GM23338 (cell line): ENCODE measurements around the gene ORAI2. TPM values are rescaled to one million over a fixed set of nuclear protein-coding genes. Genes with fewer than 3 reads are reported as not detected.

Experiments used
- ATAC-seq: fragments of 200-7000 bp; cut with Tn5 transposase; 3 replicates; pipeline ENCODE4 v1.9.1; 2020
- DNase-seq: peaks from one replicate; pipeline ENCODE4 v3.0.0-alpha.2; 2015; ENCODE audit warnings: low spot score
- H2AFZ ChIP-seq: fragments of 200-600 bp; sonication (generic); 2 replicates; pipeline ENCODE4 v1.8.0; 2016; ENCODE audit warnings: antibody characterized with exemption, mild to moderate bottlenecking, moderate library complexity
- H3F3A ChIP-seq: fragments of 200-600 bp; sonication (generic); replicated peaks from 2 replicates; pipeline ENCODE4 v1.8.0; 2017; ENCODE audit warnings: antibody characterized with exemption, mixed run types, low read depth
- H3K27ac ChIP-seq: fragments of 200-600 bp; sonication (generic); 2 replicates; pipeline ENCODE4 v1.6.1; 2016; ENCODE audit warnings: low read depth
- H3K27me3 ChIP-seq: fragments of 200-600 bp; sonication (generic); 2 replicates; pipeline ENCODE4 v1.8.0; 2016; ENCODE audit warnings: mild to moderate bottlenecking, mixed run types, moderate library complexity; ENCODE audit not compliant: insufficient read depth
- H3K36me3 ChIP-seq: fragments of 200-600 bp; sonication (generic); 2 replicates; pipeline ENCODE4 v1.8.0; 2016; ENCODE audit warnings: mild to moderate bottlenecking; ENCODE audit not compliant: insufficient read depth
- H3K4me1 ChIP-seq: fragments of 200-600 bp; sonication (generic); 2 replicates; pipeline ENCODE4 v1.8.0; 2016; ENCODE audit warnings: mild to moderate bottlenecking, moderate library complexity; ENCODE audit not compliant: insufficient read depth
- H3K4me2 ChIP-seq: fragments of 200-600 bp; sonication (generic); 2 replicates; pipeline ENCODE4 v1.7.1; 2017; ENCODE audit warnings: mixed run types
- H3K4me3 ChIP-seq: fragments of 200-600 bp; sonication (generic); 2 replicates; pipeline ENCODE4 v1.6.1; 2016; ENCODE audit warnings: mixed run types
- H3K79me2 ChIP-seq: fragments of 200-600 bp; sonication (generic); replicated peaks from 2 replicates; pipeline ENCODE4 v1.8.0; 2017; ENCODE audit warnings: mild to moderate bottlenecking; ENCODE audit not compliant: insufficient read depth
- H3K9me2 ChIP-seq: fragments of 200-600 bp; sonication (generic); 2 replicates; pipeline ENCODE4 v1.8.0; 2017; ENCODE audit not compliant: insufficient read depth
- H4K20me1 ChIP-seq: fragments of 200-600 bp; sonication (generic); replicated peaks from 2 replicates; pipeline ENCODE4 v1.8.0; 2017; ENCODE audit warnings: mild to moderate bottlenecking; ENCODE audit not compliant: insufficient read depth
- H3K27ac Mint-ChIP-seq: 2 replicates; pipeline ENCODE4 v1.8.0; 2020; ENCODE audit warnings: inconsistent platforms, mild to moderate bottlenecking, moderate library complexity, mixed read lengths
- H3K27me3 Mint-ChIP-seq: 3 replicates; pipeline ENCODE4 v1.8.0; 2022; ENCODE audit warnings: low read depth, mild to moderate bottlenecking, moderate library complexity, mixed read lengths, inconsistent platforms; ENCODE audit not compliant: insufficient read depth, poor library complexity
- H3K36me3 Mint-ChIP-seq: 3 replicates; pipeline ENCODE4 v1.8.0; 2021; ENCODE audit warnings: low read depth, mild to moderate bottlenecking, inconsistent platforms, moderate library complexity, mixed read lengths
- H3K4me1 Mint-ChIP-seq: 3 replicates; pipeline ENCODE4 v1.8.0; 2020; ENCODE audit warnings: mild to moderate bottlenecking, inconsistent platforms, mixed read lengths
- H3K4me3 Mint-ChIP-seq: 3 replicates; pipeline ENCODE4 v1.8.0; 2021; ENCODE audit warnings: moderate library complexity, mild to moderate bottlenecking, inconsistent platforms, mixed read lengths
- H3K9me3 Mint-ChIP-seq: 3 replicates; pipeline ENCODE4 v1.8.0; 2020; ENCODE audit warnings: moderate library complexity, mild to moderate bottlenecking, inconsistent platforms, mixed read lengths
- CREB1 ChIP-seq: fragments of 250-450 bp; sonication (Bioruptor Pico); IDR thresholded peaks from 2 replicates; pipeline ENCODE4 v1.5.0; 2020; ENCODE audit warnings: low read depth, mild to moderate bottlenecking, moderate library complexity
- EZH2 ChIP-seq: fragments of 200-600 bp; sonication (generic); IDR thresholded peaks from one replicate; pipeline ENCODE4 v1.8.0; 2017; ENCODE audit warnings: antibody characterized with exemption, mild to moderate bottlenecking, low read depth; ENCODE audit not compliant: unreplicated experiment
- EZH2phosphoT487 ChIP-seq: fragments of 200-600 bp; sonication (generic); IDR thresholded peaks from one replicate; pipeline ENCODE4 v1.8.1; 2018; ENCODE audit warnings: antibody characterized with exemption; ENCODE audit not compliant: unreplicated experiment
- NANOG ChIP-seq: IDR thresholded peaks from 2 replicates; pipeline ENCODE4 v1.6.1; 2016; ENCODE audit warnings: antibody characterized with exemption, borderline replicate concordance
- STAT1 ChIP-seq: IDR thresholded peaks from one replicate; pipeline ENCODE4 v1.6.1; 2016; ENCODE audit warnings: antibody characterized with exemption; ENCODE audit not compliant: unreplicated experiment
- ZNF114 ChIP-seq: fragments of 250-450 bp; sonication (Bioruptor Pico); IDR thresholded peaks from 2 replicates; pipeline ENCODE4 v1.5.0; 2020; ENCODE audit warnings: mild to moderate bottlenecking, moderate library complexity
- ZNF331 ChIP-seq: fragments of 250-450 bp; sonication (Bioruptor Pico); IDR thresholded peaks from 2 replicates; pipeline ENCODE4 v1.5.0; 2020; ENCODE audit warnings: low read depth, mild to moderate bottlenecking, moderate library complexity
- polyA plus RNA-seq: library from polyadenylated mRNA; unstranded; fragments of >200 nt; fragmentation: Nextera tagmentation; extraction: Ambion mirVana; gene quantifications from 2 replicates; pipeline ENCODE4 v1.2.1, GENCODE V29; 2016
- total RNA-seq: library from RNA; depleted of rRNA; stranded (reverse); fragments of >200 nt; shearing (Covaris generic); gene quantifications from 2 replicates; pipeline ENCODE4 v1.2.3, GENCODE V29; 2014
- TF ChIP-seq, protein P1 (sequence below): IDR thresholded peaks from one replicate; pipeline ENCODE4 v1.6.1; 2018; ENCODE audit warnings: antibody characterized with exemption; ENCODE audit not compliant: unreplicated experiment
- TF ChIP-seq, protein P2 (sequence below): IDR thresholded peaks from 2 replicates; pipeline ENCODE4 v1.6.1; 2016; ENCODE audit warnings: antibody characterized with exemption
- TF ChIP-seq, protein P3 (sequence below), 2 experiments: fragments of 200-600 bp in 1 of 2; sonication (generic) in 1 of 2; conservative IDR thresholded peaks; 2 replicates each; pipeline versions ENCODE4 v1.5.1 to v1.6.1; 2016 to 2017; ENCODE audit warnings: antibody characterized with exemption in 2 of 2, low read depth in 2 of 2, mild to moderate bottlenecking in 2 of 2, moderate library complexity in 1 of 2

Gene ORAI2
- total and polyA plus RNA-seq, 2 experiments from 2014 or later = 6.6 to 33.8 TPM

DNA sequence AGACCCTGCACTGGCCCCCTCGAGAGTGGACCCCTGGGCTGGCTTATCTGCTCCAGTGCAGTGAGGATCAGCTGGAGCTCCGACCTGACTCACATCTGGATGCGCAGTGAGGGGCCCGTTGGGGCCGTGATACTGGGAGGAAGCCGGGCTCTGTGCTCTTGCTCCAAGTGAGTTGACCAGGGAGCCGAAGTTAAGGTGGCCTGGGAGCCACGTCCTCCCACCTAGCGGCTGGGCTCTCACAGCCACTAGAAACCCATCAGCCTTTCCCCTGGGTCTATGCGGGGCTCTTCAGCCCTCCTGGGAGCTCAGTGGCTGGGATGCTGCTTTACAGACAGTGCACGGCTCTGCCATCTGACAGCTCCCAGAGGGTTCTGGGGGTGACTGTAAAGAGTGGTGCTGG is 22.2 kb downstream of the ORAI2 start (continued):
- TF ChIP-seq, protein P1, sequence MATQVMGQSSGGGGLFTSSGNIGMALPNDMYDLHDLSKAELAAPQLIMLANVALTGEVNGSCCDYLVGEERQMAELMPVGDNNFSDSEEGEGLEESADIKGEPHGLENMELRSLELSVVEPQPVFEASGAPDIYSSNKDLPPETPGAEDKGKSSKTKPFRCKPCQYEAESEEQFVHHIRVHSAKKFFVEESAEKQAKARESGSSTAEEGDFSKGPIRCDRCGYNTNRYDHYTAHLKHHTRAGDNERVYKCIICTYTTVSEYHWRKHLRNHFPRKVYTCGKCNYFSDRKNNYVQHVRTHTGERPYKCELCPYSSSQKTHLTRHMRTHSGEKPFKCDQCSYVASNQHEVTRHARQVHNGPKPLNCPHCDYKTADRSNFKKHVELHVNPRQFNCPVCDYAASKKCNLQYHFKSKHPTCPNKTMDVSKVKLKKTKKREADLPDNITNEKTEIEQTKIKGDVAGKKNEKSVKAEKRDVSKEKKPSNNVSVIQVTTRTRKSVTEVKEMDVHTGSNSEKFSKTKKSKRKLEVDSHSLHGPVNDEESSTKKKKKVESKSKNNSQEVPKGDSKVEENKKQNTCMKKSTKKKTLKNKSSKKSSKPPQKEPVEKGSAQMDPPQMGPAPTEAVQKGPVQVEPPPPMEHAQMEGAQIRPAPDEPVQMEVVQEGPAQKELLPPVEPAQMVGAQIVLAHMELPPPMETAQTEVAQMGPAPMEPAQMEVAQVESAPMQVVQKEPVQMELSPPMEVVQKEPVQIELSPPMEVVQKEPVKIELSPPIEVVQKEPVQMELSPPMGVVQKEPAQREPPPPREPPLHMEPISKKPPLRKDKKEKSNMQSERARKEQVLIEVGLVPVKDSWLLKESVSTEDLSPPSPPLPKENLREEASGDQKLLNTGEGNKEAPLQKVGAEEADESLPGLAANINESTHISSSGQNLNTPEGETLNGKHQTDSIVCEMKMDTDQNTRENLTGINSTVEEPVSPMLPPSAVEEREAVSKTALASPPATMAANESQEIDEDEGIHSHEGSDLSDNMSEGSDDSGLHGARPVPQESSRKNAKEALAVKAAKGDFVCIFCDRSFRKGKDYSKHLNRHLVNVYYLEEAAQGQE = no peak

DNA sequence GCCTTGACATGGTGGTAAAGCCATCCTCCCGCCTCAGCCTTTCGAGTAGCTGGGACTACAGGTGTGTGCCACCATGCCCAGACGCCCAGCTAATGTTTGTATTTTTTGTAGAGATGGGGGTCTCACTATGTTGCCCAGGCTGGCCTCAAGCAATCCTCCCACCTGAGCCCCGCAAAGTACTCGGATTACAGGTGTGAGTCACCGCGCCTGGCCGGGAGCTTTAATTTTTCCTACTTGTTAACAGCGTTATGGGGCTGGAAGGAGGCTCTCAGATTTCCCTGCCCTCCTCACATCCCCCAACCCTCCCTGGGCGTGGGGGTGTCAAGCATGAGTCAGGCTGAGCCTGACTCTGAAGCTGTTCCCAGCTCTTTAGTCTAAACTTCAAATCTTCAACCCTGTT is 23.0 kb downstream of the ORAI2 start:
- H3K4me1 Mint-ChIP-seq = peaks cover 3% of the 10 kb centered on the region; the same call in 1 of the 3 replicates
- Histone ChIP-seq H3K27ac (no peak overlapping the region), H3K36me3 (peaks cover 7% of the 10 kb centered on the region; the same call in 1 of the 2 replicates), H3K4me1 (no peaks in the 10 kb centered on the region), H3K4me2 (no peak overlapping the region), H2AFZ (no peak overlapping the region), H3K9me2 (no peaks in the 10 kb centered on the region), H3F3A (no peaks in the 10 kb centered on the region), H3K4me3 (no peak overlapping the region), H3K79me2 (no peaks in the 10 kb centered on the region), H4K20me1 (no peaks in the 10 kb centered on the region; the same call in 1 of the 2 replicates), H3K27me3 (no peaks in the 10 kb centered on the region)
- H3K9me3 Mint-ChIP-seq = no peaks in the 10 kb centered on the region
- TF ChIP-seq EZH2 (no peak), STAT1 (no peak), EZH2phosphoT487 (no peak), NANOG (no peak), CREB1 (CRISPR knock-in tag) (no peak), ZNF114 (CRISPR knock-in tag) (no peak), ZNF331 (CRISPR knock-in tag) (no peak)
- TF ChIP-seq, protein P1 = no peak
- TF ChIP-seq, protein P2, sequence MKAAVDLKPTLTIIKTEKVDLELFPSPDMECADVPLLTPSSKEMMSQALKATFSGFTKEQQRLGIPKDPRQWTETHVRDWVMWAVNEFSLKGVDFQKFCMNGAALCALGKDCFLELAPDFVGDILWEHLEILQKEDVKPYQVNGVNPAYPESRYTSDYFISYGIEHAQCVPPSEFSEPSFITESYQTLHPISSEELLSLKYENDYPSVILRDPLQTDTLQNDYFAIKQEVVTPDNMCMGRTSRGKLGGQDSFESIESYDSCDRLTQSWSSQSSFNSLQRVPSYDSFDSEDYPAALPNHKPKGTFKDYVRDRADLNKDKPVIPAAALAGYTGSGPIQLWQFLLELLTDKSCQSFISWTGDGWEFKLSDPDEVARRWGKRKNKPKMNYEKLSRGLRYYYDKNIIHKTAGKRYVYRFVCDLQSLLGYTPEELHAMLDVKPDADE = no peak
- TF ChIP-seq, protein P3, sequence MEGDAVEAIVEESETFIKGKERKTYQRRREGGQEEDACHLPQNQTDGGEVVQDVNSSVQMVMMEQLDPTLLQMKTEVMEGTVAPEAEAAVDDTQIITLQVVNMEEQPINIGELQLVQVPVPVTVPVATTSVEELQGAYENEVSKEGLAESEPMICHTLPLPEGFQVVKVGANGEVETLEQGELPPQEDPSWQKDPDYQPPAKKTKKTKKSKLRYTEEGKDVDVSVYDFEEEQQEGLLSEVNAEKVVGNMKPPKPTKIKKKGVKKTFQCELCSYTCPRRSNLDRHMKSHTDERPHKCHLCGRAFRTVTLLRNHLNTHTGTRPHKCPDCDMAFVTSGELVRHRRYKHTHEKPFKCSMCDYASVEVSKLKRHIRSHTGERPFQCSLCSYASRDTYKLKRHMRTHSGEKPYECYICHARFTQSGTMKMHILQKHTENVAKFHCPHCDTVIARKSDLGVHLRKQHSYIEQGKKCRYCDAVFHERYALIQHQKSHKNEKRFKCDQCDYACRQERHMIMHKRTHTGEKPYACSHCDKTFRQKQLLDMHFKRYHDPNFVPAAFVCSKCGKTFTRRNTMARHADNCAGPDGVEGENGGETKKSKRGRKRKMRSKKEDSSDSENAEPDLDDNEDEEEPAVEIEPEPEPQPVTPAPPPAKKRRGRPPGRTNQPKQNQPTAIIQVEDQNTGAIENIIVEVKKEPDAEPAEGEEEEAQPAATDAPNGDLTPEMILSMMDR (conservative IDR thresholded peaks at IDR 0.05; ENCODE audit: low read depth in 2 of 2) = no peak
- ATAC-seq (no peak), DNase-seq (no peak)
- H3K27ac Mint-ChIP-seq = no peak overlapping the region
- H3K36me3 Mint-ChIP-seq = peaks cover 25% of the 10 kb centered on the region
- no peak overlapping the region for H3K4me3 Mint-ChIP-seq
- peaks cover 6% of the 10 kb centered on the region for H3K27me3 Mint-ChIP-seq
